ENCODE measurements around the gene FOXJ2.

The FOXJ2 gene

DNA sequence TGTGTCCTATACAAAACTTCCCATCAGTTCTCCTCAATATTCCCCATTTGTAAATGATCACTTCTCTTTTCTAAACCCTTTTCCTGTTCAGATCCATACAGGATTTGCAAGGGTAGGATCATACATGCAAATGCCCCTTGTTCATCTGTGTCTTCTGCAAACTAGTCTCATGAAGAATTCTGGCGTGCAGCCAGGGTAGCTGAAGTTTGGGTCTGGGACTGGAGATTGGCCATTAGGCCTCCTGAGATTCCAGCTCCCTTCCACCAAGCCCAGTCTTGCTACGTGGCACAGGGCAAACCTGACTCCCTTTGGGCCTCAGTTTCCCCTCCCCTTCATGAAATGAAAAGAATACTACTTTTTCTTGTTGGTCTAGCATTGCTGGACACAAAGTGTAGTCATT lies 22.3 kb downstream of the FOXJ2 start:
- H4K8ac ChIP-seq (ENCODE audit: low read depth, low read length): no peak overlapping the region
- no peak overlapping the region for H2BK120ac ChIP-seq (ENCODE audit: low read depth, low read length)
- no peak overlapping the region for H3K23ac ChIP-seq (ENCODE audit: low read length)
- no peak overlapping the region for H4K5ac ChIP-seq (ENCODE audit: low read length)
- no peak overlapping the region for H3K4me3 ChIP-seq (ENCODE audit: low read length)
- H3K4me2 ChIP-seq (ENCODE audit: low read length): no peak overlapping the region
- H2AK5ac ChIP-seq (ENCODE audit: low read length): no peak overlapping the region
- no peak for DNase-seq
- H3K4ac ChIP-seq (ENCODE audit: low read depth, low read length): no peak overlapping the region
- peaks cover 2% of the 10 kb centered on the region for H3K36me3 ChIP-seq (ENCODE audit: control insufficient read depth, insufficient read depth, low read length)
- H3K79me1 ChIP-seq (ENCODE audit: low read length): no peaks in the 10 kb centered on the region
- H3K9ac ChIP-seq (ENCODE audit: low read length): no peak overlapping the region
- H3K56ac ChIP-seq (ENCODE audit: low read length): no peak overlapping the region
- H2BK15ac ChIP-seq (replicated peaks; ENCODE audit: low read depth): no peak overlapping the region
- H3K4me1 ChIP-seq (ENCODE audit: control insufficient read depth, low read depth, low read length): no peaks in the 10 kb centered on the region
- no CpG with 5 or more reads among the region's 2 CpGs for WGBS (ENCODE audit: extremely low coverage, insufficient coverage, low lambda C conversion rate)
- no peak overlapping the region for H2BK5ac ChIP-seq (ENCODE audit: low read length)
- no peak overlapping the region for H3K27ac ChIP-seq (ENCODE audit: low read depth, low read length)
- no peaks in the 10 kb centered on the region for H3K27me3 ChIP-seq (ENCODE audit: insufficient read depth, low read length, poor library complexity)
- H3K79me2 ChIP-seq (ENCODE audit: control insufficient read depth, insufficient read depth, low read length): no peaks in the 10 kb centered on the region
- no peak overlapping the region for H3K18ac ChIP-seq (ENCODE audit: low read length)

- H3K36me3 ChIP-seq (ENCODE audit: control insufficient read depth, insufficient read depth, low read length): peaks cover 2% of the 10 kb centered on the region
These were observed 24.8 kb downstream of the FOXJ2 start for GRCh38 chr12:8057306-8057705.

DNA sequence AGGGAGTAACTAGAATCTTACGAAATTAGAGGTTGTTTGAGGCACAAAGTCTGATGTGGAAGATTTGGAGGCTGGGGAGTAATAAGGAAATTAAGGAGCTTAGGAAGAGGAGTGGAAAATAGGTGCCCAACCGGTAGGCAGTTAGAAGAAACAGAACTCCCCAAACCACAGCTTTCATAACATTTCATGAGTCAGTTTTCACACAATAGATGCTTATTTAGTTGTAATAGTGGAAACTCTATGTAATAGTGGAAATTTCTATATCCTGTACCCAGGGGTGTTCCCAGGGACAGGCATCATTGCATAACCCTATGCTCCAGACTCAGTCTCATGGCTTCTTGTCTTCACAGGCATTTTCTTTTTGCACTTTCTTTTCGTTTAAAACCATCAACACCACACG lies 25.3 kb downstream of the FOXJ2 start:
- Histone ChIP-seq H2AK5ac (ENCODE audit: low read length) (no peak overlapping the region), H3K36me3 (ENCODE audit: control insufficient read depth, insufficient read depth, low read length) (peaks cover 2% of the 10 kb centered on the region), H3K4me2 (ENCODE audit: low read length) (no peak overlapping the region), H3K79me2 (ENCODE audit: control insufficient read depth, insufficient read depth, low read length) (no peaks in the 10 kb centered on the region), H3K4me3 (ENCODE audit: low read length) (no peak overlapping the region), H3K23ac (ENCODE audit: low read length) (no peak overlapping the region), H3K4me1 (ENCODE audit: control insufficient read depth, low read depth, low read length) (no peaks in the 10 kb centered on the region), H3K27ac (ENCODE audit: low read depth, low read length) (no peak overlapping the region), H2BK120ac (ENCODE audit: low read depth, low read length) (no peak overlapping the region), H3K18ac (ENCODE audit: low read length) (no peak overlapping the region), H2BK15ac (replicated peaks; ENCODE audit: low read depth) (no peak overlapping the region), H3K9ac (ENCODE audit: low read length) (no peak overlapping the region), H4K5ac (ENCODE audit: low read length) (no peak overlapping the region), H2BK5ac (ENCODE audit: low read length) (no peak overlapping the region), H3K27me3 (ENCODE audit: insufficient read depth, low read length, poor library complexity) (no peaks in the 10 kb centered on the region), H3K79me1 (ENCODE audit: low read length) (no peaks in the 10 kb centered on the region), H3K4ac (ENCODE audit: low read depth, low read length) (no peak overlapping the region), H3K56ac (ENCODE audit: low read length) (no peak overlapping the region), H4K8ac (ENCODE audit: low read depth, low read length) (no peak overlapping the region)
- DNase-seq: no peak
- no CpG with 5 or more reads among the region's 4 CpGs for WGBS (ENCODE audit: extremely low coverage, insufficient coverage, low lambda C conversion rate)

More at GRCh38 chr12:8057306-8057705, 24.8 kb downstream of the FOXJ2 start:
- H2BK5ac ChIP-seq (ENCODE audit: low read length): no peak overlapping the region
- H3K18ac ChIP-seq (ENCODE audit: low read length): no peak overlapping the region
- H3K4ac ChIP-seq (ENCODE audit: low read depth, low read length): no peak overlapping the region
- H2BK15ac ChIP-seq (replicated peaks; ENCODE audit: low read depth): no peak overlapping the region
- WGBS (ENCODE audit: extremely low coverage, insufficient coverage, low lambda C conversion rate): no CpG with 5 or more reads among the region's 2 CpGs
- H3K27me3 ChIP-seq (ENCODE audit: insufficient read depth, low read length, poor library complexity): no peaks in the 10 kb centered on the region
- no peak overlapping the region for H4K8ac ChIP-seq (ENCODE audit: low read depth, low read length)
- H3K27ac ChIP-seq (ENCODE audit: low read depth, low read length): no peak overlapping the region
- H3K23ac ChIP-seq (ENCODE audit: low read length): no peak overlapping the region
- H3K4me1 ChIP-seq (ENCODE audit: control insufficient read depth, low read depth, low read length): no peaks in the 10 kb centered on the region
- H3K79me1 ChIP-seq (ENCODE audit: low read length): no peaks in the 10 kb centered on the region
- H4K5ac ChIP-seq (ENCODE audit: low read length): no peak overlapping the region
- no peak overlapping the region for H3K4me2 ChIP-seq (ENCODE audit: low read length)
- H2AK5ac ChIP-seq (ENCODE audit: low read length): no peak overlapping the region
- H2BK120ac ChIP-seq (ENCODE audit: low read depth, low read length): no peak overlapping the region
- no peaks in the 10 kb centered on the region for H3K79me2 ChIP-seq (ENCODE audit: control insufficient read depth, insufficient read depth, low read length)
- no peak overlapping the region for H3K9ac ChIP-seq (ENCODE audit: low read length)
- DNase-seq: no peak
- H3K56ac ChIP-seq (ENCODE audit: low read length): no peak overlapping the region
- H3K4me3 ChIP-seq (ENCODE audit: low read length): no peak overlapping the region

DNA sequence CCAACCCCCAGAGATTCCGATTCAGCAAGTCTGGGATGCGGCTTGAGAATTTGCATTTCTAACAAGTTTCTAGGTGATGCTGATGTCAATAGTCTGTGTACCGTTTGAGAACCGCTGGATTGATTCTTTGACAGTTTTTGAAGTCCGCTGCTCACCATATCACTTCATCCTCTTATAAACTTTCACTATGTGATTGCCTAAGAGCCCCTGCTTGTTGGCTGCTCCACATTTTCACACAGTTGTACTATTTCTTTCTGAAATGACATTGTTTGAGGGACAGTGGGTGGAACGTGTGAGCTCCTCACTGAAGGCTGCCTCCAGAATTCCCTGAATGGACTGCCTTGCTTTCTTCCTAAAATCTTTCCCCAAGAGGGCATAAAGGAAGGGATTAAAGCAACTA lies 26.0 kb downstream of the FOXJ2 start:
- no CpG with 5 or more reads among the region's 6 CpGs for WGBS (ENCODE audit: extremely low coverage, insufficient coverage, low lambda C conversion rate)

DNA sequence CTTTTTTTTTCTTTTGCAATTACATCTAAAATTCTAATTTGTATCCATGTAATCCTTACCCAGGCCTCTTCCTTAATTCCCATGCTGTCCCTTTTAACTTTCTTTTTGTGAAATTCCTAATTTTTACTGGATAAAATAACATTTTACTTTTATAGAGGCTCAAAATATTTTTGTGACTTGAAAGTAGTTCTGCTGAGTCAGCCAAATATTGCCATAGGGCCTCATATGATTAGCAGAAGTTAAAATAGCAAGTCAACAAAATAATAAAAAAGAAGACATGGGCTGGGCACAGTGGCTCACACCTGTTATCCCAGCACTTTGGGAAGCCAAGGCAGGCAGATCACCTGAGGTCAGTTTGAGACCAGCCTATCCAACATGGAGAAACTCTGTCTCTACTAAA lies 31.6 kb downstream of the FOXJ2 start:
- H3K27ac ChIP-seq (ENCODE audit: low read depth, low read length): no peak overlapping the region
- H4K5ac ChIP-seq (ENCODE audit: low read length): no peak overlapping the region
- no peak overlapping the region for H4K8ac ChIP-seq (ENCODE audit: low read depth, low read length)
- no peak overlapping the region for H2BK5ac ChIP-seq (ENCODE audit: low read length)
- H3K4ac ChIP-seq (ENCODE audit: low read depth, low read length): no peak overlapping the region
- H3K4me3 ChIP-seq (ENCODE audit: low read length): no peak overlapping the region
- H3K9ac ChIP-seq (ENCODE audit: low read length): no peak overlapping the region
- no peak overlapping the region for H2BK120ac ChIP-seq (ENCODE audit: low read depth, low read length)
- no peak for DNase-seq
- no peaks in the 10 kb centered on the region for H3K79me2 ChIP-seq (ENCODE audit: control insufficient read depth, insufficient read depth, low read length)
- H3K4me2 ChIP-seq (ENCODE audit: low read length): no peak overlapping the region
- no peaks in the 10 kb centered on the region for H3K36me3 ChIP-seq (ENCODE audit: control insufficient read depth, insufficient read depth, low read length)
- H2AK5ac ChIP-seq (ENCODE audit: low read length): no peak overlapping the region
- no peaks in the 10 kb centered on the region for H3K79me1 ChIP-seq (ENCODE audit: low read length)
- no peaks in the 10 kb centered on the region for H3K27me3 ChIP-seq (ENCODE audit: insufficient read depth, low read length, poor library complexity)
- H3K18ac ChIP-seq (ENCODE audit: low read length): no peak overlapping the region
- no peak overlapping the region for H3K56ac ChIP-seq (ENCODE audit: low read length)
- no peak overlapping the region for H2BK15ac ChIP-seq (replicated peaks; ENCODE audit: low read depth)
- no peaks in the 10 kb centered on the region for H3K4me1 ChIP-seq (ENCODE audit: control insufficient read depth, low read depth, low read length)
- no peak overlapping the region for H3K23ac ChIP-seq (ENCODE audit: low read length)

More for the DNA sequence above, 26.0 kb downstream of the FOXJ2 start:
- Histone ChIP-seq H2AK5ac (ENCODE audit: low read length) (no peak overlapping the region), H3K18ac (ENCODE audit: low read length) (no peak overlapping the region), H4K5ac (ENCODE audit: low read length) (no peak overlapping the region), H3K27ac (ENCODE audit: low read depth, low read length) (no peak overlapping the region), H3K56ac (ENCODE audit: low read length) (no peak overlapping the region), H3K36me3 (ENCODE audit: control insufficient read depth, insufficient read depth, low read length) (no peaks in the 10 kb centered on the region), H3K27me3 (ENCODE audit: insufficient read depth, low read length, poor library complexity) (no peaks in the 10 kb centered on the region), H3K79me1 (ENCODE audit: low read length) (no peaks in the 10 kb centered on the region), H3K23ac (ENCODE audit: low read length) (no peak overlapping the region), H2BK15ac (replicated peaks; ENCODE audit: low read depth) (no peak overlapping the region), H3K79me2 (ENCODE audit: control insufficient read depth, insufficient read depth, low read length) (no peaks in the 10 kb centered on the region), H3K4me3 (ENCODE audit: low read length) (no peak overlapping the region), H3K9ac (ENCODE audit: low read length) (no peak overlapping the region), H3K4me1 (ENCODE audit: control insufficient read depth, low read depth, low read length) (no peaks in the 10 kb centered on the region), H4K8ac (ENCODE audit: low read depth, low read length) (no peak overlapping the region), H2BK120ac (ENCODE audit: low read depth, low read length) (no peak overlapping the region), H2BK5ac (ENCODE audit: low read length) (no peak overlapping the region), H3K4ac (ENCODE audit: low read depth, low read length) (no peak overlapping the region), H3K4me2 (ENCODE audit: low read length) (no peak overlapping the region)
- no peak for DNase-seq

- H3K9ac ChIP-seq (ENCODE audit: low read length): no peak within 1 kb of the TSS
- H3K4me2 ChIP-seq (ENCODE audit: low read length): no peak within 1 kb of the TSS
- WGBS (ENCODE audit: extremely low coverage, insufficient coverage, low lambda C conversion rate): no CpG with 5 or more reads among the region's 2 CpGs
- H3K27me3 ChIP-seq (ENCODE audit: insufficient read depth, low read length, poor library complexity): no peaks in the 10 kb centered on the region
- no peak within 1 kb of the TSS for H3K27ac ChIP-seq (ENCODE audit: low read depth, low read length)
- H3K36me3 ChIP-seq (ENCODE audit: control insufficient read depth, insufficient read depth, low read length): no peaks in the 10 kb centered on the region
- H2AK5ac ChIP-seq (ENCODE audit: low read length): no peak within 1 kb of the TSS
- H2BK120ac ChIP-seq (ENCODE audit: low read depth, low read length): no peak within 1 kb of the TSS
- no peak within 1 kb of the TSS for H2BK5ac ChIP-seq (ENCODE audit: low read length)
- no peak within 1 kb of the TSS for H3K4ac ChIP-seq (ENCODE audit: low read depth, low read length)
- no peak for DNase-seq
- H3K79me2 ChIP-seq (ENCODE audit: control insufficient read depth, insufficient read depth, low read length): no peaks in the 10 kb centered on the region
- H4K8ac ChIP-seq (ENCODE audit: low read depth, low read length): no peak within 1 kb of the TSS
- no peaks in the 10 kb centered on the region for H3K4me1 ChIP-seq (ENCODE audit: control insufficient read depth, low read depth, low read length)
- no peak within 1 kb of the TSS for H3K18ac ChIP-seq (ENCODE audit: low read length)
- H3K23ac ChIP-seq (ENCODE audit: low read length): no peak within 1 kb of the TSS
- no peak within 1 kb of the TSS for H3K4me3 ChIP-seq (ENCODE audit: low read length)
- H3K56ac ChIP-seq (ENCODE audit: low read length): no peak within 1 kb of the TSS
- no peaks in the 10 kb centered on the region for H3K79me1 ChIP-seq (ENCODE audit: low read length)
- no peak within 1 kb of the TSS for H2BK15ac ChIP-seq (replicated peaks; ENCODE audit: low read depth)
- H4K5ac ChIP-seq (ENCODE audit: low read length): no peak within 1 kb of the TSS
These were observed 33.6 kb downstream of the FOXJ2 start, which contains the start of gene C3AR1 for GRCh38 chr12:8065991-8066594. Gene C3AR1, minus strand, starts transcription at chr12:8066359. Its CDS starts 6,174 bp downstream, at chr12:8060185.
